CD4-positive, alpha-beta memory T cell (primary cell): ENCODE data around the gene HTRA2. TPM values are rescaled to one million over a fixed set of nuclear protein-coding genes. Genes with fewer than 3 reads are reported as not detected.

Experiments used
- CTCF ChIA-PET: fragments of 350-600 bp; sonication (Branson Sonifier 250); formaldehyde crosslinking; loops from one replicate; lab custom pipeline; 2021; ENCODE audit warnings: inconsistent platforms; ENCODE audit not compliant: partially characterized antibody; lab: Charles Lee
- POLR2A ChIA-PET: fragments of 350-600 bp; sonication (Branson Sonifier 250); formaldehyde crosslinking; loops from one replicate; lab custom pipeline; 2021; ENCODE audit not compliant: partially characterized antibody; lab: Charles Lee
- DNase-seq, 5 donors: peaks; one replicate each; pipeline versions ENCODE4 v3.0.0 to v3.0.0-alpha.2; 2020 to 2022; ENCODE audit warnings: mixed read lengths in 1 of 5
- H3K27ac ChIP-seq: one replicate; pipeline ENCODE4 v1.7.0; 2013; ENCODE audit warnings: low read depth, low read length
- H3K27me3 ChIP-seq: 2 replicates; pipeline ENCODE4 v1.7.0; 2013; ENCODE audit warnings: mild to moderate bottlenecking, low read length, moderate library complexity; ENCODE audit not compliant: insufficient read depth
- H3K36me3 ChIP-seq: 2 replicates; pipeline ENCODE4 v1.7.0; 2013; ENCODE audit warnings: mild to moderate bottlenecking, low read length, moderate library complexity; ENCODE audit not compliant: insufficient read depth
- H3K4me1 ChIP-seq: 2 replicates; pipeline ENCODE4 v1.7.0; 2013; ENCODE audit warnings: mild to moderate bottlenecking, low read length, moderate library complexity; ENCODE audit not compliant: insufficient read depth
- H3K4me3 ChIP-seq, 2 donors: one replicate each; pipeline ENCODE4 v1.7.0; 2013; ENCODE audit warnings: low read length in 2 of 2, mild to moderate bottlenecking in 1 of 2
- H3K9me3 ChIP-seq, 2 donors: one replicate each; pipeline ENCODE4 v1.7.0; 2013; ENCODE audit warnings: low read length in 2 of 2, control low read depth in 1 of 2; ENCODE audit not compliant: control insufficient read depth in 1 of 2
- H3K27ac Mint-ChIP-seq, 7 donors: one replicate each; pipeline ENCODE4 v1.8.0; 2020 to 2021; ENCODE audit warnings: mixed read lengths in 7 of 7, mild to moderate bottlenecking in 6 of 7, inconsistent platforms in 3 of 7, moderate library complexity in 3 of 7
- H3K27me3 Mint-ChIP-seq, 2 donors: one replicate each; pipeline ENCODE4 v1.8.0; 2020 to 2021; ENCODE audit warnings: mixed read lengths in 2 of 2
- H3K36me3 Mint-ChIP-seq, 2 donors: one replicate each; pipeline ENCODE4 v1.8.0; 2020 to 2021; ENCODE audit warnings: mixed read lengths in 2 of 2, inconsistent platforms in 1 of 2, mild to moderate bottlenecking in 1 of 2
- H3K4me1 Mint-ChIP-seq, 4 donors: one replicate each; pipeline ENCODE4 v1.8.0; 2020 to 2021; ENCODE audit warnings: mixed read lengths in 4 of 4, mild to moderate bottlenecking in 1 of 4
- H3K4me3 Mint-ChIP-seq, 8 donors: one replicate each; pipeline ENCODE4 v1.8.0; 2020 to 2021; ENCODE audit warnings: mixed read lengths in 8 of 8, mild to moderate bottlenecking in 7 of 8, moderate library complexity in 6 of 8, inconsistent platforms in 3 of 8
- H3K9me3 Mint-ChIP-seq, 8 donors: one replicate each; pipeline ENCODE4 v1.8.0; 2020 to 2021; ENCODE audit warnings: mixed read lengths in 8 of 8, mild to moderate bottlenecking in 5 of 8, inconsistent platforms in 3 of 8, moderate library complexity in 1 of 8
- intact Hi-C: fragments of 100-400 bp; cut with micrococcal nuclease; formaldehyde crosslinking; loops from one replicate; pipeline ENCODE4 v1.15.1; 2023
- polyA plus RNA-seq, 2 donors: library from polyadenylated mRNA; unstranded; fragments of 300-500 nt; fragmentation: Illumina TruSeq; gene quantifications; one replicate each; pipeline ENCODE4 v1.2.3, GENCODE V29; 2021
- total RNA-seq, 2 experiments: library from RNA; stranded (reverse); gene quantifications; one replicate each; pipeline ENCODE4 v1.2.3, GENCODE V29; 2021

Gene HTRA2
- total and polyA plus RNA-seq, 4 experiments from 2014 or later: 22.0 to 41.1 (median 32.8) TPM

DNA sequence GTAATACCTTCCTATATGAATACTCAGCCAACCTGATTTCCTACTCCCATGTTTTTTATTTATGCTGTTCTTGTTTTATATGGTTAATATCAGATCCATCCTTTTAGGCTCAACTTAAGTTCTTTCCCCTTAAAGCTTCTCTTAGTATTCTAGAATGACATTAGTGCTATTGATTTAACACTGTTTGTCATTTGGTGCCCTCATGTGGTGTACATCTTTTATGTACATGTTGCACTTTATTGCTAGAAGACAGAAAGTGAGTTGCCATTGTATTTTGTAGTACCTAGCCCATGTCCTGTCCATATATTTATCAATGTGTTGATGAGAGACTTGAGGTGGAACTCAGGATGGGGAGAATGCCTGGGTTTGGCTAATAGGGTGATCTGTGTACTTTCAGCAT lies 2.5 kb downstream of the HTRA2 start:
- Histone ChIP-seq H3K4me1 (peaks cover 31% of the 10 kb centered on the region), H3K27me3 (no peaks in the 10 kb centered on the region), H3K36me3 (peaks cover 9% of the 10 kb centered on the region), H3K27ac (no peak overlapping the region), H3K4me3 (no peak overlapping the region), H3K9me3 (no peaks in the 10 kb centered on the region)
- ChIA-PET POLR2A (interaction anchor here (0.7 to 6.3 kb wide), 9 partner anchors 16 to 282 kb away, joined by 3 to 87 read pairs (median 8); partner anchors contain the start of genes C2orf81, CCDC142, INO80B and MRPL53), CTCF (interaction anchor here (0.8 to 6.4 kb wide), 22 partner anchors 22 to 709 kb away, joined by 3 to 63 read pairs (median 4); partner anchors contain the start of genes BOLA3, C2orf81, CCDC142 and MRPL53)
- Mint-ChIP-seq H3K4me3 (peak overlapping the region; percentile 13 to 78 (median 56)), H3K27ac (peak overlapping the region in 6 of 7 donors; percentile 3 to 93 (median 30)), H3K27me3 (peaks cover 0 to under 1% of the 10 kb centered on the region in 2 donors), H3K9me3 (no peaks in the 10 kb centered on the region), H3K36me3 (peaks cover 19 to 35% of the 10 kb centered on the region in 2 donors), H3K4me1 (peaks cover 19 to 44% (median 34%) of the 10 kb centered on the region in 4 donors)
- DNase-seq: peak in 4 of 5 donors; percentile 39 to 56 (median 46)
- intact Hi-C loops: loop anchor here (1.0 to 5.0 kb wide), 2 partner anchors 49 to 265 kb away; partner anchors contain the start of gene TTC31

DNA sequence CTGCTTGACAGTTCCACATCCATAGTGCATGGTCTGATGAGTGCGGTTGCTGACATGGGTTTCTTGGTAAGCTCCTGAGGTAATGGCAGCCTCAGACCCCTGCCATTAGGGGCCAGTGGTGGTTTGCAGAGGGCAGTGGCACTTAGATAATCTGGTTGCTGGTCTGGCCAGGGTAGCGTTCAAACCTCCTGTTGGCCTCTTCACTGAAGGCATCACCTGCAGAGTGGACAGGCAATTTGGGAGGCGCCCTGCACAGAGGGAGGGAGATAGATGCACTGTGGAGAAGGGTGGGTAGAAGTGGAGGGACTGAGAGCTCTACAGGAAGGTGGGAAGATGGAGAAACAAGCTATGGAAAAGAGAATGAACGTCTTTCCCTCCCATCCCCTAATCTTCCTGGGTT lies 3.7 kb downstream of the HTRA2 start:
- ChIA-PET CTCF (interaction anchor here (1.0 to 6.4 kb wide), 5 partner anchors 15 to 283 kb away, joined by 3 to 63 read pairs (median 19); partner anchors contain the start of genes CCDC142 and TTC31), POLR2A (interaction anchor here (1.3 to 6.3 kb wide), 3 partner anchors 50 to 284 kb away, joined by 4 to 74 read pairs (median 4); partner anchors contain the start of genes INO80B, TTC31 and WBP1)
- H3K4me3 ChIP-seq: no peak overlapping the region
- Mint-ChIP-seq H3K27me3 (peaks cover 6 to 10% of the 10 kb centered on the region in 2 donors), H3K4me1 (peaks cover 16 to 32% (median 27%) of the 10 kb centered on the region in 4 donors), H3K27ac (no peak overlapping the region), H3K36me3 (peaks cover 9 to 23% of the 10 kb centered on the region in 2 donors), H3K4me3 (no peak overlapping the region), H3K9me3 (no peaks in the 10 kb centered on the region)
- H3K9me3 ChIP-seq: no peaks in the 10 kb centered on the region
- H3K27ac ChIP-seq: no peak overlapping the region
- peaks cover 24% of the 10 kb centered on the region for H3K4me1 ChIP-seq
- no peaks in the 10 kb centered on the region for H3K36me3 ChIP-seq
- intact Hi-C loops: loop anchor here (5.0 kb wide), 1 partner anchor 266 kb away; no protein-coding TSS in a partner anchor
- no peak for DNase-seq
- H3K27me3 ChIP-seq: no peaks in the 10 kb centered on the region

DNA sequence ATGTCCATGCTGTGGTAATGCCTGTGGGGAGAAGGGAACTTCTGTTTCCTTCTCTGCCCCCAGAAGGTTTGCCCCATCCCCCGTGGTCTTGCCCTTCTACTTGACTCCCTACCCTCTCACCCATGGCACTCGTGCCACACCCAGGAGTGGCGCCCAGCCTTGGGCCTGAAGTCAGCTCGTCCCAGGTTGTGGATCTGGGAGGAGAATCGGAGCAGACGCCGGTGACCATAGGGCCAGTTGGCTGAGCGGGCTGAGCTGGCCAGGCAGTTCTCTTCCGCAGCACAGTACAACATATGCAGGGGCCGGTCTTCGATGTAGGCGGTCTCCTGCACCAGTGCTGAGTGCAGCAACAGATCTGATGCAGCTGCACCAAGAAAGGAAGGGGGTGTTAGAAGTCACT lies 4.7 kb downstream of the HTRA2 start:
- H3K4me1 ChIP-seq: peaks cover 16% of the 10 kb centered on the region
- no peaks in the 10 kb centered on the region for H3K9me3 Mint-ChIP-seq
- H3K36me3 Mint-ChIP-seq: peaks cover 9 to 17% of the 10 kb centered on the region in 2 donors
- DNase-seq: no peak
- H3K36me3 ChIP-seq: no peaks in the 10 kb centered on the region
- peaks cover 16 to 24% (median 21%) of the 10 kb centered on the region in 4 donors for H3K4me1 Mint-ChIP-seq
- CTCF ChIA-PET: interaction anchor here (0.7 to 6.4 kb wide), 3 partner anchors 11 to 286 kb away, joined by 3 to 63 read pairs (median 3); partner anchors contain the start of genes CCDC142 and TTC31
- no peak overlapping the region for H3K27ac ChIP-seq
- no peaks in the 10 kb centered on the region for H3K27me3 ChIP-seq
- H3K27ac Mint-ChIP-seq: no peak overlapping the region
- no peaks in the 10 kb centered on the region for H3K9me3 ChIP-seq
- intact Hi-C loops: loop anchor here (5.0 kb wide), 1 partner anchor 267 kb away; no protein-coding TSS in a partner anchor
- POLR2A ChIA-PET: interaction anchor here (1.3 to 6.3 kb wide), 2 partner anchors 51 to 78 kb away, joined by 4 to 74 read pairs; partner anchors contain the start of genes INO80B, TTC31 and WBP1
- peaks cover 14 to 15% of the 10 kb centered on the region in 2 donors for H3K27me3 Mint-ChIP-seq
- H3K4me3 Mint-ChIP-seq: no peak overlapping the region
- no peak overlapping the region for H3K4me3 ChIP-seq

DNA sequence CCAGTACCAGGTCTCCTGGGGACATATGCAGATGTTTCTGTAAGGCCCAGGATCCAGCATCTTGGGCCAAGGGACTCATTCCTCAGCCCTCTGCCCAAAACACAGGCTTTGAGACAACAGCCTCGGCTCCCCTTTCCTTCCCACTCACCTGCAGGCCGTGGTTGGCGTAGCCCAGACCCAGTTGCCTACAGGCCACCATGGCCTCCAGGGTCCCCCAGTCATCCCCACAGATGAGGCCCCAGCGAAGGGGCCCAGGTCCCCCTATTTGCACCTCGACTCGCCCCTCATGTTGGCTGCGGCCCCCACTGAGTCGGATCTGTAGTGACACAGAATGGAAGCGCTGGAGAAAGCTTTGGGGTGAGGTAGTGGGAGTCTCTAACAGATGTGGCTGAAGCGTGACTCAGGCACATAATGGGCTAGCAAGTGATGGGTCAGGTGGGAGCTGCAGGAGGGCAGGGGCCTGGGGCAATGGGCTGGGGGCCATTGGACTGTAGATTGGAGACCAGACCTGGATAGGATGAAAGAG lies 5.8 kb downstream of the HTRA2 start:
- Histone ChIP-seq H3K36me3 (no peaks in the 10 kb centered on the region), H3K9me3 (no peaks in the 10 kb centered on the region), H3K27me3 (no peaks in the 10 kb centered on the region), H3K4me3 (no peak overlapping the region), H3K4me1 (peaks cover 16% of the 10 kb centered on the region), H3K27ac (no peak overlapping the region)
- peaks cover 9 to 11% of the 10 kb centered on the region in 2 donors for H3K36me3 Mint-ChIP-seq
- intact Hi-C loops: no loop called here
- no peak overlapping the region for H3K4me3 Mint-ChIP-seq
- POLR2A ChIA-PET: no interaction called here
- H3K27me3 Mint-ChIP-seq: peaks cover 14 to 18% of the 10 kb centered on the region in 2 donors
- no peaks in the 10 kb centered on the region for H3K9me3 Mint-ChIP-seq
- peak overlapping the region in 2 of 7 donors; percentile 18 to 37 for H3K27ac Mint-ChIP-seq
- CTCF ChIA-PET: no interaction called here
- DNase-seq: no peak
- H3K4me1 Mint-ChIP-seq: peaks cover 15 to 21% (median 20%) of the 10 kb centered on the region in 4 donors

GRCh38 chr2:74536166-74536950 lies 6.6 kb downstream of the HTRA2 start:
- intact Hi-C loops: no loop called here
- H3K27me3 Mint-ChIP-seq: peaks cover 18 to 21% of the 10 kb centered on the region in 2 donors
- no peaks in the 10 kb centered on the region for H3K27me3 ChIP-seq
- H3K4me1 Mint-ChIP-seq: peaks cover 7 to 13% (median 11%) of the 10 kb centered on the region in 4 donors
- no peak overlapping the region for H3K4me3 ChIP-seq
- H3K9me3 ChIP-seq: no peaks in the 10 kb centered on the region
- CTCF ChIA-PET: no interaction called here
- no peak overlapping the region for H3K27ac ChIP-seq
- no peak overlapping the region for H3K4me3 Mint-ChIP-seq
- H3K36me3 Mint-ChIP-seq: peaks cover 9 to 10% of the 10 kb centered on the region in 2 donors
- H3K4me1 ChIP-seq: peaks cover 7% of the 10 kb centered on the region
- H3K9me3 Mint-ChIP-seq: no peaks in the 10 kb centered on the region
- H3K27ac Mint-ChIP-seq: no peak overlapping the region
- no peaks in the 10 kb centered on the region for H3K36me3 ChIP-seq
- no peak for DNase-seq
- POLR2A ChIA-PET: no interaction called here

DNA sequence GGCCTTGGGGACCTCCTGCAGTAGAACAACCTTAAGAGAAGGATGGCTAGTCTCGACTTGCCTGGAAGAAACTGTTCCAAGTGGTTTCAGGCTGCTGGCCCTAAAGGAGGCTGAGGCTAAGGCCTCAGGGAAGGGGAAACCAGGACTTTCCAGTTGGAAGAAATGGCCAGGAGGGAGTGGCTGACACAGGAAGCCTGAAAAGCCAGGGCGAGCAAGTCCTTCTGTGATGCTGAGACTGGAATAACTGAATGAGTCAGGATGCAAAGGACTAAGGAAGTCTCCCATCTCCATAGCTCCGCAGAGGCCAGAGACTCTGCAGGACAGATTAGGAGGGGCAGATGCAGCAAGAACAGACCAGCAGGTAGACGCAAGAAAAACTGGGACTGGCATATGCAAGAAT lies 7.4 kb downstream of the HTRA2 start:
- no peak overlapping the region for H3K27ac ChIP-seq
- ChIA-PET POLR2A (no interaction called here), CTCF (no interaction called here)
- Mint-ChIP-seq H3K27ac (no peak overlapping the region), H3K9me3 (no peaks in the 10 kb centered on the region), H3K4me1 (peaks cover 2 to 5% (median 4%) of the 10 kb centered on the region in 4 donors), H3K27me3 (peaks cover 18 to 21% of the 10 kb centered on the region in 2 donors), H3K36me3 (peaks cover 7 to 8% of the 10 kb centered on the region in 2 donors), H3K4me3 (no peak overlapping the region)
- no peak for DNase-seq
- no peaks in the 10 kb centered on the region for H3K36me3 ChIP-seq
- H3K9me3 ChIP-seq: no peaks in the 10 kb centered on the region
- H3K4me3 ChIP-seq: no peak overlapping the region
- intact Hi-C loops: no loop called here
- H3K4me1 ChIP-seq: no peaks in the 10 kb centered on the region
- H3K27me3 ChIP-seq: no peaks in the 10 kb centered on the region
